ENCODE data around the gene ZNF800. TPM values are rescaled to one million over a fixed set of nuclear protein-coding genes. Genes with fewer than 3 reads are reported as not detected.

The ZNF800 gene
- total and polyA plus RNA-seq, 5 donors from 2014 or later = 44.8 to 81.0 (median 55.0) TPM

DNA sequence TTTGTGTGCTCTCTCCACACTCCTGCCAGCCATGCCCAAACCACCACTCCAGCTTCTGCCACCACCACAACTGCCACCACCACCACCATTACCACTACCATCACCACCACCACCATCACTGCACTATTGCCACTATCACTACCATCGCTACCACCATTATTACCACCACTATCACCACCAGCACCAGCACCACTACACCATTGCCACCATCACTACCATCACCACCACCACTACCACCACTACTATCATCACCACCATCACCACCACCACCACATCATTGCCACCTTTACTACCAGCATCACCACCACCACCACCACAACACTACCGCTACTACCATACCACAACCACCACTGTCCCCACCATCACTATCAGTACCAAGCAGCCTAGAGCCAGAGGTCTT lies 26.0 kb upstream of the ZNF800 start:
- Histone ChIP-seq H3K4me3 (ENCODE audit: low read depth, low read length) (no peak overlapping the region), H3K4me1 (ENCODE audit: control insufficient read depth, insufficient read depth, low read length, poor library complexity, severe bottlenecking) (peaks cover 24% of the 10 kb centered on the region), H3K27ac (ENCODE audit: insufficient read depth, low read length, poor library complexity, severe bottlenecking) (no peak overlapping the region), H3K27me3 (ENCODE audit: control insufficient read depth, insufficient read depth, low read length) (peaks cover 2% of the 10 kb centered on the region), H3K9me3 (ENCODE audit: control insufficient read depth in 2 of 2, low read length in 2 of 2) (no peaks in the 10 kb centered on the region), H3K36me3 (ENCODE audit: control insufficient read depth, insufficient read depth, low read length) (no peaks in the 10 kb centered on the region)
- ATAC-seq (ENCODE audit: low read depth in 2 of 2) (no peak), DNase-seq (no peak)
- Mint-ChIP-seq H3K27ac (peak overlapping the region in 1 of 3 donors; percentile 88), H3K4me1 (peaks cover 11 to 45% (median 34%) of the 10 kb centered on the region in 4 donors), H3K27me3 (peaks cover 4% of the 10 kb centered on the region), H3K4me3 (no peak overlapping the region), H3K36me3 (peaks cover 4% of the 10 kb centered on the region), H3K9me3 (peaks cover 0 to 5% (median 0%) of the 10 kb centered on the region in 7 donors)

DNA sequence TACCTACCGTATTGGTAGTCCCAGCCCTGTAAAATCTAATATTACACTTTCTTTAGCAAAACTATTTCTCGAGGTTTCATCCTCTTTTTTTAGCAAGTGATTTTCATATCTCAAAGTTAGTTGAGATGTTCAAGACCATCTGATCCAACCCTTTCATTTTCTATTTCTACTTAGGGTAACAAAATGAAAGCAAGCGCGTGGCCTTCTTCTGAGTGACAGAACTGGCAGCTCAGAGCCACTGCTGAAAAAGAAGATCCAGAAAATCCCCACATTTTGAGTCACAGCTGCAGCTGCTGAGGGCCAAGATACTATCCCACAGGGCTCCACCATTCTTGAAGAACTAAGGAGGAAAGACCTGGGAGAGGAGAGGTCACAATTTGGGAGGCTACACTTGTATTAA lies 24.8 kb upstream of the ZNF800 start:
- Mint-ChIP-seq H3K27ac (peak overlapping the region in 2 of 3 donors; percentile 28 to 60), H3K36me3 (peaks cover 4% of the 10 kb centered on the region), H3K4me3 (peak overlapping the region in 2 of 4 donors; percentile 62 to 66), H3K9me3 (peaks cover 0 to 5% (median 0%) of the 10 kb centered on the region in 7 donors), H3K4me1 (peaks cover 17 to 57% (median 43%) of the 10 kb centered on the region in 4 donors), H3K27me3 (peaks cover 4% of the 10 kb centered on the region)
- peak in 1 of 3 donors; percentile 59 for DNase-seq
- no peaks in the 10 kb centered on the region for H3K9me3 ChIP-seq (ENCODE audit: control insufficient read depth in 2 of 2, low read length in 2 of 2)
- peaks cover 2% of the 10 kb centered on the region for H3K27me3 ChIP-seq (ENCODE audit: control insufficient read depth, insufficient read depth, low read length)
- H3K4me3 ChIP-seq (ENCODE audit: low read depth, low read length) = peak overlapping the region; percentile 3
- H3K27ac ChIP-seq (ENCODE audit: insufficient read depth, low read length, poor library complexity, severe bottlenecking) = no peak overlapping the region
- ATAC-seq (ENCODE audit: low read depth in 2 of 2) = no peak
- no peaks in the 10 kb centered on the region for H3K36me3 ChIP-seq (ENCODE audit: control insufficient read depth, insufficient read depth, low read length)
- peaks cover 26% of the 10 kb centered on the region for H3K4me1 ChIP-seq (ENCODE audit: control insufficient read depth, insufficient read depth, low read length, poor library complexity, severe bottlenecking)

DNA sequence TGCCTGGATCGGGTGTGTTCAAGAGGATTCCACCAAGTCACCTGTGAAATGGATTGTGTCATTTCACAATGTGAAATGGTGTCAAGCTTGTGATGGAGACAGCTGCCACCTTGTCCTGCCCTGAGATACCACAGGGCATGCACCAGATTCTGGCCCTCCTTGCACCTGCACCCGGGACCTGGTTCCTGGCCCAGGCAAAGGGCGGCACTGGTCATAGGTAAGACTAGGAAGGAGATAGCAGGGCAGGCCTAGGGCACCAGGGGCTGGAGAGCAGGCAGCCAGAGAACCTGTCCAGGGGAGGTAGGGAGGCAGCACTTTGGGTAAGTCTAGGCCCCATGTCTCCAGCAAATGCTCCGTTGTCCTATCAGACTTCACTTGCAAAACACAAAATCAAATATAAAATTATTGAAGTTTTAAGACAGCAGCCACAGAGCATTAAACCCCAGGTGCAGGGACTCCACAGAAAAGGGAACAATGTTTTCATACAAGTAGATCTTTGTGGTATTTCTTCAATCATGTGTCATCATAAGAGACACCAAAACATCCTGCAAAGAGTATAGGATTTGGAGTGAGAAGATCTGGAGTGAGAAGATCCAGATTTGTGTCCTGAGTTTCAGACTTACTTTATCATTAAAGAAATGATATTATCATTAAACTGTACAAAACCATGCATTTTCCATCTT lies 22.7 kb upstream of the ZNF800 start:
- peaks cover 25 to 64% (median 46%) of the 10 kb centered on the region in 4 donors for H3K4me1 Mint-ChIP-seq
- no peak for DNase-seq
- Histone ChIP-seq H3K4me1 (ENCODE audit: control insufficient read depth, insufficient read depth, low read length, poor library complexity, severe bottlenecking) (peaks cover 26% of the 10 kb centered on the region), H3K36me3 (ENCODE audit: control insufficient read depth, insufficient read depth, low read length) (no peaks in the 10 kb centered on the region), H3K4me3 (ENCODE audit: low read depth, low read length) (peak overlapping the region; percentile 27), H3K27me3 (ENCODE audit: control insufficient read depth, insufficient read depth, low read length) (no peaks in the 10 kb centered on the region), H3K9me3 (ENCODE audit: control insufficient read depth in 2 of 2, low read length in 2 of 2) (no peaks in the 10 kb centered on the region), H3K27ac (ENCODE audit: insufficient read depth, low read length, poor library complexity, severe bottlenecking) (peak overlapping the region; percentile 70)
- peak overlapping the region in 3 of 4 donors; percentile 58 to 78 (median 64) for H3K4me3 Mint-ChIP-seq
- peaks cover 4% of the 10 kb centered on the region for H3K36me3 Mint-ChIP-seq
- ATAC-seq (ENCODE audit: low read depth in 2 of 2) = no peak
- peaks cover 4% of the 10 kb centered on the region for H3K27me3 Mint-ChIP-seq
- H3K9me3 Mint-ChIP-seq = peaks cover 0 to 5% (median 0%) of the 10 kb centered on the region in 7 donors
- H3K27ac Mint-ChIP-seq = peak overlapping the region; percentile 70 to 95 (median 93)

DNA sequence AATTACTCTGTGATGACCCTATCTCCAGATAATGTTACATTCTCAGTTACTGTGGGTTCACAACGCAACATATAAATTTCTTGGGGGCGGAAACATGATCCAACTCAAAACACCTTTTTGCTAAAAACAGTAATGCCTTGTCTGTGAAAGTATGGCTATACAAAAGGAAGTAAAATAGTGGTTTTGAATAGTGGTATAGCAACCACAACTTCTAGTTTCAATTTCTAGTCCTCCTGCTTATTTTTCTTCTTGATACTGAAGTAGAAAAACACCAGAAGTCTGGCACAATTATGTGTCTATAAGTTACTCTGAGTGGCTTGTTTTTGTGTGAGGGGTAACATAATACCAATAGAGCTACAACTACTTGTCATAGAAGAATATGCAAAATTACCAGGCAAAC lies 21.5 kb upstream of the ZNF800 start:
- H3K4me3 ChIP-seq (ENCODE audit: low read depth, low read length) = peak overlapping the region; percentile 67
- no peaks in the 10 kb centered on the region for H3K9me3 ChIP-seq (ENCODE audit: control insufficient read depth in 2 of 2, low read length in 2 of 2)
- Mint-ChIP-seq H3K36me3 (peaks cover 4% of the 10 kb centered on the region), H3K4me3 (peak overlapping the region; percentile 58 to 78 (median 66)), H3K9me3 (peaks cover 0 to 5% (median 0%) of the 10 kb centered on the region in 7 donors), H3K4me1 (peaks cover 30 to 74% (median 52%) of the 10 kb centered on the region in 4 donors), H3K27ac (peak overlapping the region; percentile 93 to 96 (median 95)), H3K27me3 (peaks cover under 1% of the 10 kb centered on the region)
- H3K36me3 ChIP-seq (ENCODE audit: control insufficient read depth, insufficient read depth, low read length) = no peaks in the 10 kb centered on the region
- peaks cover 29% of the 10 kb centered on the region for H3K4me1 ChIP-seq (ENCODE audit: control insufficient read depth, insufficient read depth, low read length, poor library complexity, severe bottlenecking)
- H3K27me3 ChIP-seq (ENCODE audit: control insufficient read depth, insufficient read depth, low read length) = no peaks in the 10 kb centered on the region
- ATAC-seq (ENCODE audit: low read depth in 2 of 2) (peak; percentile 79 to 88), DNase-seq (peak in 2 of 3 donors; percentile 68 to 86)
- H3K27ac ChIP-seq (ENCODE audit: insufficient read depth, low read length, poor library complexity, severe bottlenecking) = peak overlapping the region; percentile 70

DNA sequence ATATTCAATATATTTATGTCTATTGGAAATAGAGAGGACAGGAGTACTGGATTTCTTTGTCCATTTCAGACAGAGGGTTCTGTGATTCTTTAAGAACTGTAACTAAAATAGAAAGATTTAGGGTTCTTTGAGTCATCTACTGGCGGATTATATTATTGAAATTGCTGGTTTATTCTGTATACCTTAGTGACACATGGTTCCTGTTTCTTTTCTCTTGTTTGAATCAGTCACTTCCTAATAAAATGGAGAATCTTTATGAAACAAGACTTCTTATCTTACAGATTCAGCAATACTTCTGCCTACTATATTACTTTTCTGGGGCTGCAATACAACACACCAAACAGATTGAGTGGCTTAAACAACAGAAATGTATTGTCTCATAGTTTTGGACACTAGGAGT lies 20.8 kb upstream of the ZNF800 start:
- peaks cover 36% of the 10 kb centered on the region for H3K4me1 ChIP-seq (ENCODE audit: control insufficient read depth, insufficient read depth, low read length, poor library complexity, severe bottlenecking)
- H3K36me3 ChIP-seq (ENCODE audit: control insufficient read depth, insufficient read depth, low read length) = no peaks in the 10 kb centered on the region
- Mint-ChIP-seq H3K4me3 (peak overlapping the region; percentile 21 to 64 (median 46)), H3K4me1 (peaks cover 37 to 77% (median 53%) of the 10 kb centered on the region in 4 donors), H3K27me3 (no peaks in the 10 kb centered on the region), H3K36me3 (peaks cover under 1% of the 10 kb centered on the region), H3K27ac (peak overlapping the region; percentile 93 to 96 (median 95)), H3K9me3 (peaks cover 0 to 2% (median 0%) of the 10 kb centered on the region in 7 donors)
- peak overlapping the region; percentile 70 for H3K27ac ChIP-seq (ENCODE audit: insufficient read depth, low read length, poor library complexity, severe bottlenecking)
- ATAC-seq (ENCODE audit: low read depth in 2 of 2) = no peak
- H3K27me3 ChIP-seq (ENCODE audit: control insufficient read depth, insufficient read depth, low read length) = no peaks in the 10 kb centered on the region
- DNase-seq = no peak
- peak overlapping the region; percentile 67 for H3K4me3 ChIP-seq (ENCODE audit: low read depth, low read length)
- no peaks in the 10 kb centered on the region for H3K9me3 ChIP-seq (ENCODE audit: control insufficient read depth in 2 of 2, low read length in 2 of 2)

DNA sequence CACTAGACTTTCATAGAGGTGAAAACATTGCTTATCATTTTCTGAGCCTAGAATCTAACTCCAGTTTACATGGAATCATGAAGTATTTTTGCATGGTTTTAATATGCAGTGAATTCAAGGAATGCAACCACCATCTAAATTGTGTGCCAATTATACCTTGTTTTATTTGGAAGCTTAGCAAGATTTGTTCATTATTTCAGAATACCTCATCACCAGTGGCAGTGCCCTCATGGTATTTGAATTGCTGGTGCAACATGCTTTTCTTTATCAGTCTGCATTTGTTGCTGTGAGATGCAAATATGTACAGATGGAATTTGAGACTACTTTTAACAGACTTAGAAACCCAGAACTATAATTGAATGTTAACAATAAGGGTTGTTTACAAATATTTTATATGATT lies 18.7 kb upstream of the ZNF800 start:
- Histone ChIP-seq H3K4me1 (ENCODE audit: control insufficient read depth, insufficient read depth, low read length, poor library complexity, severe bottlenecking) (peaks cover 36% of the 10 kb centered on the region), H3K27ac (ENCODE audit: insufficient read depth, low read length, poor library complexity, severe bottlenecking) (no peak overlapping the region), H3K9me3 (ENCODE audit: control insufficient read depth in 2 of 2, low read length in 2 of 2) (no peaks in the 10 kb centered on the region), H3K36me3 (ENCODE audit: control insufficient read depth, insufficient read depth, low read length) (no peaks in the 10 kb centered on the region), H3K27me3 (ENCODE audit: control insufficient read depth, insufficient read depth, low read length) (no peaks in the 10 kb centered on the region), H3K4me3 (ENCODE audit: low read depth, low read length) (no peak overlapping the region)
- Mint-ChIP-seq H3K4me3 (no peak overlapping the region), H3K27ac (peak overlapping the region in 2 of 3 donors; percentile 2 to 27), H3K4me1 (peaks cover 37 to 64% (median 49%) of the 10 kb centered on the region in 4 donors), H3K27me3 (no peaks in the 10 kb centered on the region), H3K9me3 (peaks cover 0 to 2% (median 0%) of the 10 kb centered on the region in 7 donors), H3K36me3 (no peaks in the 10 kb centered on the region)
- DNase-seq (no peak), ATAC-seq (ENCODE audit: low read depth in 2 of 2) (no peak)

DNA sequence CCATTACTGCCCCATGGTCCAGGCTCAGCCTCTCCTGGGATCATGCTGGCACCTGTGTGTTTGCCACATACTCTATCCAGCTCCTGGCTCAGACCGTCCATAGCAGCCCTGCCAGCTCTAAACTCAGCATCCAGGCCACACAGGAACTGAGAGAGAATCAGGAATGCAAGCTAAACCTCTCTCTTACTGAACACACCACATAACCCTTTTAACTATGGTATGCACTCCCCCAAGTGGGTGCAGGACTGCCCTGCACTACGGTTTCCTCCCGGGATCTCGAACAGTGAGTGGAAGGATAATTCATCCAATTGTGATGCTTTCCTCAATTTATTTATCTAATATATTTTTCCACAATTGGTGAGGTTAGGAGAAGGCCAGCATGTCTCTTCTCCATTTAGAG lies 17.1 kb upstream of the ZNF800 start:
- ATAC-seq (ENCODE audit: low read depth in 2 of 2) = no peak
- Mint-ChIP-seq H3K36me3 (no peaks in the 10 kb centered on the region), H3K27ac (peak overlapping the region in 2 of 3 donors; percentile 45 to 59), H3K4me1 (peaks cover 35 to 56% (median 44%) of the 10 kb centered on the region in 4 donors), H3K9me3 (peaks cover 0 to 2% (median 0%) of the 10 kb centered on the region in 7 donors), H3K27me3 (no peaks in the 10 kb centered on the region), H3K4me3 (peak overlapping the region in 1 of 4 donors; percentile 40)
- Histone ChIP-seq H3K27me3 (ENCODE audit: control insufficient read depth, insufficient read depth, low read length) (no peaks in the 10 kb centered on the region), H3K36me3 (ENCODE audit: control insufficient read depth, insufficient read depth, low read length) (no peaks in the 10 kb centered on the region), H3K9me3 (ENCODE audit: control insufficient read depth in 2 of 2, low read length in 2 of 2) (no peaks in the 10 kb centered on the region), H3K4me1 (ENCODE audit: control insufficient read depth, insufficient read depth, low read length, poor library complexity, severe bottlenecking) (peaks cover 26% of the 10 kb centered on the region), H3K4me3 (ENCODE audit: low read depth, low read length) (no peak overlapping the region), H3K27ac (ENCODE audit: insufficient read depth, low read length, poor library complexity, severe bottlenecking) (no peak overlapping the region)
- no peak for DNase-seq
